NCI-H2227 treated with DMSO at 0.1 percent for 48 hours (cell line): ENCODE measurements around the gene MTA1.

Experiments used
- DNase-seq: peaks from one replicate; lab custom pipeline; 2025; lab: John Stamatoyannopoulos, UW

The MTA1 gene

GRCh38 chr14:105419195-105420091 is at the start of gene MTA1:
Gene MTA1 (plus strand): TSS chr14:105419827. CDS start chr14:105420036, 209 bp downstream.
- peak; percentile 4 for DNase-seq

- DNase-seq, result no peak
Observed at GRCh38 chr14:105374389-105374788, 45.2 kb upstream of the MTA1 start.

- no peak for DNase-seq
Observed at GRCh38 chr14:105375635-105376057, 44.0 kb upstream of the MTA1 start.

- DNase-seq, result no peak
Observed at GRCh38 chr14:105376521-105377440, 42.8 kb upstream of the MTA1 start.

GRCh38 chr14:105377555-105378182 is 42.0 kb upstream of the MTA1 start:
- no peak for DNase-seq

GRCh38 chr14:105378199-105378598 is 41.4 kb upstream of the MTA1 start:
- no peak for DNase-seq

- no peak for DNase-seq
Observed at GRCh38 chr14:105378873-105379685, 40.5 kb upstream of the MTA1 start.

- no peak for DNase-seq
Observed at GRCh38 chr14:105379946-105380345, 39.7 kb upstream of the MTA1 start.

- no peak for DNase-seq
Observed at GRCh38 chr14:105380756-105381155, 38.9 kb upstream of the MTA1 start.

- DNase-seq, result no peak
Observed at GRCh38 chr14:105381446-105382342, 37.9 kb upstream of the MTA1 start.

GRCh38 chr14:105382343-105383082 is 37.1 kb upstream of the MTA1 start:
- no peak for DNase-seq

- DNase-seq, result no peak
Observed at GRCh38 chr14:105383083-105383730, 36.4 kb upstream of the MTA1 start.

GRCh38 chr14:105384041-105384557 is 35.5 kb upstream of the MTA1 start:
- no peak for DNase-seq

GRCh38 chr14:105384605-105385321 is 34.9 kb upstream of the MTA1 start:
- DNase-seq, result no peak

GRCh38 chr14:105385322-105385637 is 34.3 kb upstream of the MTA1 start:
- no peak for DNase-seq

- DNase-seq, result no peak
Observed at GRCh38 chr14:105385698-105386365, 33.8 kb upstream of the MTA1 start.

GRCh38 chr14:105386581-105387529 is 32.8 kb upstream of the MTA1 start:
- DNase-seq, result no peak
